CD4-positive, alpha-beta T cell treated with Interleukin-17A for 4 hours (primary cell): ENCODE data around the gene ELF1.
"Not testable (repeated sequence)": the region's sequence is repeated elsewhere in the genome, so short reads cannot be mapped to it uniquely, and the experiment has no call there.

Source experiments
- DNase-seq: peaks from one replicate; pipeline ENCODE4 v3.0.0-alpha.2; 2020; ENCODE audit warnings: mixed read lengths

The ELF1 gene

GRCh38 chr13:41019011-41019487, at the start of gene ELF1:
Gene ELF1, minus strand, starts transcription at chr13:41019316. Its CDS starts 37,262 bp downstream, at chr13:40982054.
- peak; percentile 73 for DNase-seq

- no peak for DNase-seq
Observed at GRCh38 chr13:41065078-41065477, 46.0 kb upstream of the ELF1 start.

GRCh38 chr13:41064493-41064892, 45.4 kb upstream of the ELF1 start:
- no peak for DNase-seq

GRCh38 chr13:41061914-41062837, 43.1 kb upstream of the ELF1 start:
- DNase-seq = no peak

- DNase-seq = peak; percentile 89
Observed at GRCh38 chr13:41061075-41061913, 42.2 kb upstream of the ELF1 start, which contains the start of gene WBP4. Gene WBP4, plus strand, starts transcription at chr13:41061509. Its CDS starts 165 bp downstream, at chr13:41061674.

- DNase-seq = peak; percentile 87
Observed at GRCh38 chr13:41060724-41061074, 41.6 kb upstream of the ELF1 start.

- peak; percentile 72 for DNase-seq
Observed at GRCh38 chr13:41060082-41060723, 41.1 kb upstream of the ELF1 start.

- DNase-seq = no peak
Observed at GRCh38 chr13:41059456-41060081, 40.5 kb upstream of the ELF1 start.

- DNase-seq = no peak
Observed at GRCh38 chr13:41058295-41059070, 39.4 kb upstream of the ELF1 start.

- DNase-seq = no peak
Observed at GRCh38 chr13:41056826-41057711, 38.0 kb upstream of the ELF1 start.

GRCh38 chr13:41056194-41056593, 37.1 kb upstream of the ELF1 start:
- no peak for DNase-seq

- DNase-seq = peak; percentile 6
Observed at GRCh38 chr13:41054919-41055619, 36.0 kb upstream of the ELF1 start.

GRCh38 chr13:41054212-41054877, 35.2 kb upstream of the ELF1 start:
- peak; percentile 60 for DNase-seq

GRCh38 chr13:41053384-41053826, 34.3 kb upstream of the ELF1 start:
- DNase-seq = no peak

- DNase-seq = no peak
Observed at GRCh38 chr13:41052441-41052840, 33.3 kb upstream of the ELF1 start.

- DNase-seq = no peak
Observed at GRCh38 chr13:41049480-41050440, 30.6 kb upstream of the ELF1 start.

GRCh38 chr13:41048640-41049039, 29.5 kb upstream of the ELF1 start:
- DNase-seq = no peak

- DNase-seq = not testable (repeated sequence)
Observed at GRCh38 chr13:41042419-41042818, 23.3 kb upstream of the ELF1 start.
